Large intestine (tissue), 12 donors: ENCODE data around the gene HEBP1. TPM values are rescaled to one million over a fixed set of nuclear protein-coding genes. Genes with fewer than 3 reads are reported as not detected.

Experiments
- DNase-seq, 2 donors: peaks; one replicate each; pipeline versions ENCODE4 v3.0.0 to v3.0.0-alpha.2; 2013
- H3K27ac ChIP-seq: one replicate; pipeline ENCODE4 v1.5.1; 2013; ENCODE audit warnings: low read length
- H3K27me3 ChIP-seq: 2 replicates; pipeline ENCODE4 v1.6.1; 2013; ENCODE audit warnings: low read length; ENCODE audit not compliant: control insufficient read depth, insufficient read depth
- H3K36me3 ChIP-seq: 2 replicates; pipeline ENCODE4 v1.6.1; 2013; ENCODE audit warnings: low read length; ENCODE audit not compliant: control insufficient read depth, insufficient read depth
- H3K4me1 ChIP-seq: one replicate; pipeline ENCODE4 v1.6.1; 2013; ENCODE audit warnings: low read length; ENCODE audit not compliant: control insufficient read depth, insufficient read depth
- H3K4me3 ChIP-seq: one replicate; pipeline ENCODE4 v1.5.1; 2013; ENCODE audit warnings: low read length
- H3K9me3 ChIP-seq: one replicate; pipeline ENCODE4 v1.6.1; 2013; ENCODE audit warnings: mild to moderate bottlenecking, low read depth, low read length, moderate library complexity; ENCODE audit not compliant: control insufficient read depth
- WGBS: methylation state at CpG from one replicate; pipeline ENCODE4 v1.1.5; 2013; ENCODE audit warnings: low lambda C conversion rate; ENCODE audit not compliant: insufficient coverage; 5-methylcytosine and 5-hydroxymethylcytosine counted together
- long read RNA-seq, 11 donors: transcript quantifications; one replicate each; lab custom pipeline, GENCODE V29; 2026
- polyA plus RNA-seq: library from polyadenylated mRNA; unstranded; fragments of 120-200 nt; gene quantifications from one replicate; pipeline ENCODE4 v1.2.1, GENCODE V29; 2013

Gene HEBP1
- 237 TPM for polyA plus RNA-seq
- long read RNA-seq, donor 1, transcript HEBP1-203 (3 exons, 2,056 nt), result minor isoform, 7 of 76 reads
- long read RNA-seq, donor 1, transcript HEBP1-201 (4 exons, 1,173 nt), result major isoform, 69 of 76 reads
- long read RNA-seq, donor 1, partial matches to known transcripts, result 0 of 76 reads
- long read RNA-seq, donor 1, other reads (novel, unspliced or antisense), result 0 of 76 reads
- long read RNA-seq, donor 2, transcript HEBP1-203 (3 exons, 2,056 nt), result minor isoform, 8 of 158 reads
- long read RNA-seq, donor 2, transcript HEBP1-201 (4 exons, 1,173 nt), result major isoform, 134 of 158 reads
- long read RNA-seq, donor 2, partial matches to known transcripts, result 13 of 158 reads
- long read RNA-seq, donor 2, other reads (novel, unspliced or antisense), result 0 of 158 reads
- long read RNA-seq, donor 3, result 0 reads
- long read RNA-seq, donor 4, transcript HEBP1-201 (4 exons, 1,173 nt), result major isoform, 19 of 19 reads
- long read RNA-seq, donor 4, partial matches to known transcripts, result 0 of 19 reads
- long read RNA-seq, donor 4, other reads (novel, unspliced or antisense), result 0 of 19 reads
- long read RNA-seq, donor 5, transcript HEBP1-201 (4 exons, 1,173 nt), result major isoform, 25 of 26 reads
- long read RNA-seq, donor 5, partial matches to known transcripts, result 0 of 26 reads
- long read RNA-seq, donor 5, other reads (novel, unspliced or antisense), result 0 of 26 reads
- long read RNA-seq, donor 6, transcript HEBP1-201 (4 exons, 1,173 nt), result major isoform, 136 of 145 reads
- long read RNA-seq, donor 6, transcript HEBP1-203 (3 exons, 2,056 nt), result minor isoform, 8 of 145 reads
- long read RNA-seq, donor 6, partial matches to known transcripts, result 0 of 145 reads
- long read RNA-seq, donor 6, other reads (novel, unspliced or antisense), result 0 of 145 reads
- long read RNA-seq, donor 7, transcript HEBP1-201 (4 exons, 1,173 nt), result major isoform, 21 of 23 reads
- long read RNA-seq, donor 7, partial matches to known transcripts, result 0 of 23 reads
- long read RNA-seq, donor 7, other reads (novel, unspliced or antisense), result 0 of 23 reads
- long read RNA-seq, donor 8, transcript HEBP1-201 (4 exons, 1,173 nt), result major isoform, 175 of 188 reads
- long read RNA-seq, donor 8, transcript HEBP1-203 (3 exons, 2,056 nt), result minor isoform, 12 of 188 reads
- long read RNA-seq, donor 8, partial matches to known transcripts, result 0 of 188 reads
- long read RNA-seq, donor 8, other reads (novel, unspliced or antisense), result 0 of 188 reads
- long read RNA-seq, donor 9, transcript HEBP1-201 (4 exons, 1,173 nt), result major isoform, 90 of 94 reads
- long read RNA-seq, donor 9, partial matches to known transcripts, result 0 of 94 reads
- long read RNA-seq, donor 9, other reads (novel, unspliced or antisense), result 0 of 94 reads
- long read RNA-seq, donor 10, transcript HEBP1-201 (4 exons, 1,173 nt), result major isoform, 201 of 209 reads
- long read RNA-seq, donor 10, transcript HEBP1-203 (3 exons, 2,056 nt), result minor isoform, 7 of 209 reads
- long read RNA-seq, donor 10, partial matches to known transcripts, result 0 of 209 reads
- long read RNA-seq, donor 10, other reads (novel, unspliced or antisense), result 0 of 209 reads
- long read RNA-seq, donor 11, transcript HEBP1-201 (4 exons, 1,173 nt), result major isoform, 91 of 93 reads
- long read RNA-seq, donor 11, partial matches to known transcripts, result 0 of 93 reads
- long read RNA-seq, donor 11, other reads (novel, unspliced or antisense), result 0 of 93 reads

- Histone ChIP-seq H3K27me3 (no peaks in the 10 kb centered on the region), H3K27ac (peak within 1 kb of the TSS; percentile 91), H3K4me3 (peak within 1 kb of the TSS; percentile 72), H3K4me1 (peaks cover 21% of the 10 kb centered on the region), H3K36me3 (no peaks in the 10 kb centered on the region), H3K9me3 (no peaks in the 10 kb centered on the region)
- DNase-seq, result peak; percentile 90 to 92
- WGBS, result no CpG with 5 or more reads among the region's 69 CpGs
Measured at GRCh38 chr12:12999959-13000615, at the start of gene HEBP1. TSS of gene HEBP1 (minus strand) at chr12:13000265. CDS start at chr12:13000114, 151 bp downstream.

GRCh38 chr12:13049816-13050215, 49.8 kb upstream of the HEBP1 start:
- no peaks in the 10 kb centered on the region for H3K27me3 ChIP-seq
- H3K9me3 ChIP-seq, result peaks cover 3% of the 10 kb centered on the region
- H3K4me3 ChIP-seq, result no peak overlapping the region
- no CpG with 5 or more reads among the region's 3 CpGs for WGBS
- no peak for DNase-seq
- H3K27ac ChIP-seq, result no peak overlapping the region
- H3K36me3 ChIP-seq, result no peaks in the 10 kb centered on the region
- H3K4me1 ChIP-seq, result peaks cover 5% of the 10 kb centered on the region

GRCh38 chr12:13046964-13047363, 46.9 kb upstream of the HEBP1 start:
- H3K4me3 ChIP-seq, result no peak overlapping the region
- H3K36me3 ChIP-seq, result no peaks in the 10 kb centered on the region
- peak overlapping the region; percentile 81 for H3K27ac ChIP-seq
- DNase-seq, result peak; percentile 78 to 89
- 40% methylated on average over 1 of the region's 1 CpG for WGBS
- peaks cover 5% of the 10 kb centered on the region for H3K4me1 ChIP-seq
- H3K9me3 ChIP-seq, result no peaks in the 10 kb centered on the region
- no peaks in the 10 kb centered on the region for H3K27me3 ChIP-seq

- H3K4me1 ChIP-seq, result peaks cover 5% of the 10 kb centered on the region
- H3K9me3 ChIP-seq, result no peaks in the 10 kb centered on the region
- no peaks in the 10 kb centered on the region for H3K27me3 ChIP-seq
- no peak overlapping the region for H3K27ac ChIP-seq
- no peak overlapping the region for H3K4me3 ChIP-seq
- H3K36me3 ChIP-seq, result no peaks in the 10 kb centered on the region
- WGBS, result 100% methylated on average over 1 of the region's 8 CpGs
- DNase-seq, result no peak
Measured at GRCh38 chr12:13045816-13046215, 45.8 kb upstream of the HEBP1 start.

- Histone ChIP-seq H3K27ac (no peak overlapping the region), H3K4me1 (peaks cover 10% of the 10 kb centered on the region), H3K27me3 (no peaks in the 10 kb centered on the region), H3K4me3 (peak overlapping the region; percentile 93), H3K36me3 (no peaks in the 10 kb centered on the region), H3K9me3 (no peaks in the 10 kb centered on the region)
- DNase-seq, result no peak
- WGBS, result 33% methylated on average over 1 of the region's 5 CpGs
Measured at GRCh38 chr12:13044906-13045299, 44.8 kb upstream of the HEBP1 start.

- H3K4me3 ChIP-seq, result peak within 1 kb of the TSS; percentile 93
- H3K27me3 ChIP-seq, result no peaks in the 10 kb centered on the region
- no CpG with 5 or more reads among the region's 74 CpGs for WGBS
- peak; percentile 64 to 67 for DNase-seq
- no peaks in the 10 kb centered on the region for H3K9me3 ChIP-seq
- H3K27ac ChIP-seq, result no peak within 1 kb of the TSS
- no peaks in the 10 kb centered on the region for H3K36me3 ChIP-seq
- peaks cover 15% of the 10 kb centered on the region for H3K4me1 ChIP-seq
Measured at GRCh38 chr12:13044002-13044905, 44.2 kb upstream of the HEBP1 start, which contains the start of gene FAM234B. TSS of gene FAM234B (plus strand) at chr12:13044381. CDS start at chr12:13044404, 23 bp downstream.

- H3K4me3 ChIP-seq, result no peak overlapping the region
- no peak for DNase-seq
- H3K4me1 ChIP-seq, result peaks cover 20% of the 10 kb centered on the region
- H3K9me3 ChIP-seq, result no peaks in the 10 kb centered on the region
- no peaks in the 10 kb centered on the region for H3K27me3 ChIP-seq
- 100% methylated on average over 1 of the region's 4 CpGs for WGBS
- H3K36me3 ChIP-seq, result no peaks in the 10 kb centered on the region
- no peak overlapping the region for H3K27ac ChIP-seq
Measured at GRCh38 chr12:13042666-13043230, 42.7 kb upstream of the HEBP1 start.

- DNase-seq, result no peak
- Histone ChIP-seq H3K4me3 (no peak overlapping the region), H3K4me1 (peaks cover 17% of the 10 kb centered on the region), H3K27ac (no peak overlapping the region), H3K9me3 (no peaks in the 10 kb centered on the region), H3K36me3 (no peaks in the 10 kb centered on the region), H3K27me3 (no peaks in the 10 kb centered on the region)
- no CpG with 5 or more reads among the region's 2 CpGs for WGBS
Measured at GRCh38 chr12:13041224-13041623, 41.2 kb upstream of the HEBP1 start.
